Measurements from ENCODE around the gene PTPRD.

GRCh38 chr9:8489835-8490234 lies 2123.0 kb downstream of the PTPRD start:
- TF ChIP-seq CTCF (conservative IDR thresholded peaks at IDR 0.05; ENCODE audit: low read length) (no peak), EZH2phosphoT487 (IDR thresholded peaks at IDR 0.05; ENCODE audit: borderline replicate concordance) (no peak)

Measured in Loucy (cell line).